Measurements from ENCODE around the gene IRF2.

The IRF2 gene

GRCh38 chr4:184473499-184474262 lies 669 bp downstream of the IRF2 start:
- peak; percentile 72 for DNase-seq (ENCODE audit: low spot score)

GRCh38 chr4:184472614-184473498 lies 1.5 kb downstream of the IRF2 start:
- DNase-seq (ENCODE audit: low spot score), result peak; percentile 52

DNA sequence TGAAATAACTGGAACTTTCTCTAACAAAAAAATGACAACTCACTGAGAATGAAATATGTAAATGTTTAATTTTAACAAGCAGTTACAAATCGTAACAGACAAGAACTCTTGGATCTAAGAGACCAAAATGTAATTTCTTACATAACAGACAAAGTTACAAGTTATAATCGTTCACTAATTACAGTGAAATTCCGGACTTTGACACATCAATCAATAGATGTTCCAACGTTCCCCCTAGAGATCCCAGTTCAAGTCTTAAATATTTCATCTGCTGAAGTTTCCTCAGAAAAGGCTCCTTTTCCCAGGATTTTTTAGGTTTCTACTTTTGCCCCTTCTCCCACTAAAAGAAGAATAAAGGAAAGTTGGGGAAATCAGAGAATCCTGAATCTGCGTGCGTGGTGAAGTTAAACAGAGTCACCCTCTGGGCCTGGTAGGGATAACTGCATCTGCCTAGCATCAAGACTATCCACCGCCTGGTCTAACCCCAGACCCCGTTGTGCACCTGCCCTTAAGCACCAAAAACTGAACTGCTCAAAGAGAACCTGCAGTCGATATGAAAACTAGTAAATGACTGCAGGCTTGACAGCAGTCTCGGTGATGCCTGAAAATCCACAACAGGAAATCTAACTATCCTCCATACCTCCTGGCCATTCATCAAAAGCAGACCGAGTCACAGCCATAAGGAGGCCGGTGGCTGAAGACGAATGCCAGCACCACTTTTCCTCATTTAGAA lies 2.3 kb downstream of the IRF2 start:
- DNase-seq (ENCODE audit: low spot score), result peak; percentile 32

GRCh38 chr4:184470785-184471110 lies 3.6 kb downstream of the IRF2 start:
- DNase-seq (ENCODE audit: low spot score), result no peak

GRCh38 chr4:184466634-184467033 lies 7.7 kb downstream of the IRF2 start:
- DNase-seq (ENCODE audit: low spot score), result no peak

DNA sequence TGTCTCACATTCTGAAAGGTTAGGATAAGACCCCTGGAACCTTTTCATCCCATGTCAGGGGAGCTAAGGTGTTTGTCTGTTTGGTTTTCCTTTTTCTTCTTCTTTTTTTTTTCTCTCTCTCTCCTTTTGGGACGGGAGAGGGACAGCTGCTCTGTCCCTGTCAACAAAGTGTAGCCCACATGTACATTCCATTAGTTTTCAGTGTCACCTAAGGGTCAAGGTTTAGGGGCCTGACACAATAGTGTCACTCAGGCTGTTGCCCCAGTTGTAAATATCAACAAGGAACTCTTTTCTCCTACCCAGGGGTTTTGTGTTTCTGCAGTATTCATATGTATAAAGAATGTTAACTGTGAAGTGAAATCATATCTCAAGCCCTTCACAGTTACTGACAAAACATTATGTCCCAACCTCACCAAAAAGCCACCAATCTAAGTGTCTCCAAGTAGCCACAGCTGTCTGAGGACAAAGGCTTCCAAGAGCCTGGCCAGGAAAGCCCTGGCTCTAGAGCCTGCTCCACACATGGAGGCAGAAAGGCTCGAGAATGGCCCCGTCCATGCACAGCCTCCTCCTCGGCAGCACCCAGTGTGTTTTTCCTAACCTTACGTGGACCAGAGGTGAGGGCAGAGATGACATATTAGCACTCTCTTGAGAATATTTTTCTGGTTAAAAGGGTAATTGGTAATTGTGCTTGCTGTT lies 9.4 kb downstream of the IRF2 start:
- DNase-seq (ENCODE audit: low spot score), result no peak

- DNase-seq (ENCODE audit: low spot score), result no peak
These were observed 10.5 kb downstream of the IRF2 start for GRCh38 chr4:184463856-184464255.

DNA sequence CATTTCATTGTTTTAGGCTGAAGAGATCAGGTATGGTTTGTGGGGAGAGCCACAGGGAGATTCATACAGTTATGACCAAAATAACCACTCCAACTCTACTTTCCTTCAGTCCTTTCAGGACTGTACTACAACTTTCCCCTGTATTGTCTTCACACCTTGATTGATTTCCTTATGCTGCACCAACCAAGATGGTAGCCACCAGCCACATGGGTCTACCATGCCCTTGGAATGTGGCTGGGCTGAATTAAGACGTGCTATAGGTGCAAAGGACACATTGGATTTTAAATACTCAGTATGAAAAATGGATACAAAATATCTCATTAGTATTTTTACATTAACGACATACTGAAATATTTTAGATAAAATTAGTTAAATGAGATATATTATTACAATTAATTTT lies 11.2 kb downstream of the IRF2 start:
- no peak for DNase-seq (ENCODE audit: low spot score)

DNA sequence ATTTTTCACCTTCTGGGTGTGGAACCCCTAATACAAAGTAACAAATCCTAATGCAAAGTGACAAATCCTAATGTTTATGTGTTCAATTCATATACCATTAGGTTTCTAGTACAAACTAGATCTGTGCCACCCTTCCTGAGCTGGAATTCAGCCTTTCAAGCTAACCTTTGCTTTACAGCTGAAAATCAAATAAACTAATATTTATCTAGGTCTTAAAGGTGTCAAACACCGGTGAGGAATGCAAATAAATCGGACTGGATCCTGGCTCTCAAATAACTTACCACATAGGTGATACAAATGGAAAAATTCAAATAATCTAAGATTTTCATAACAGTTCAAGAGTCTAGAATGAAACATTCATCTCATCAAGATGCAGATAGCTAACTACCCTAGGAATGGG lies 11.6 kb downstream of the IRF2 start:
- no peak for DNase-seq (ENCODE audit: low spot score)

GRCh38 chr4:184461711-184462441 lies 12.5 kb downstream of the IRF2 start:
- DNase-seq (ENCODE audit: low spot score), result no peak

DNA sequence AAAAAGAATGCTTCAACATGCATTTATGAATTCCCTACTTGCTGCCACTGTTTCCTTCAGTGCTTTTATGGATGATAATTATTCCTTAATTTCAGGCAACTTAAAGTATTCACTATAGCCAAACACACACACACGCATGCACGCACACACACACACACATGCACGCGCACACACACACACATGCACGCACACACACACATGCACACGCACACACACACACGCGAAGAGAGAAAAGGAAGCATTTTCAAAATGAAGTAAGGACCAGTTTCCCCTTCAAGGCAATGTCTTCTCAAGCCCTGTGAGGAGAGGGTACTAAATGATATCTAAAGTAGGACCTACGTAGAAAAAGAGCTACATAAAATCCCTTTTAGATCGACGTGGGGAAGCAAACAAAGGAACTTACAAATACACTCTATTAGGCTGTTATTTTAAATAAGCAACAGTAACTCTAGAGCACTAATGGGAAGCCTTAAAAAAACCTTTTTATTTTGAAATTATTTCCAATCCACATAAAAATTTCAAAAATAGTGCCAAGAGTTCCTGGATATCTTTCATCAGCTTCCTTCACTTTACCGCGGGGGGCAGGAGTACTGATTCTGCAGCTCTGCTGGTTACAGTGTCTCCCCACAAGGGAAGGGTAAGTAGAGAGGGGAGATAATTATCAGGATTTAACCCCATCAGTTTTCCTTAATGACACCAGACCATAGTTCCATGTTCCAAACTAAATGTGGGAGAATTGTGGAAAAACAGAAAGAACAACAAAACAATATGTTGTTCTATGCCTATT lies 13.7 kb downstream of the IRF2 start:
- DNase-seq (ENCODE audit: low spot score), result no peak

GRCh38 chr4:184459413-184459812 lies 14.9 kb downstream of the IRF2 start:
- DNase-seq (ENCODE audit: low spot score), result no peak

- DNase-seq (ENCODE audit: low spot score), result no peak
These were observed 16.7 kb downstream of the IRF2 start for GRCh38 chr4:184457535-184458249.

GRCh38 chr4:184456337-184456736 lies 18.0 kb downstream of the IRF2 start:
- no peak for DNase-seq (ENCODE audit: low spot score)

DNA sequence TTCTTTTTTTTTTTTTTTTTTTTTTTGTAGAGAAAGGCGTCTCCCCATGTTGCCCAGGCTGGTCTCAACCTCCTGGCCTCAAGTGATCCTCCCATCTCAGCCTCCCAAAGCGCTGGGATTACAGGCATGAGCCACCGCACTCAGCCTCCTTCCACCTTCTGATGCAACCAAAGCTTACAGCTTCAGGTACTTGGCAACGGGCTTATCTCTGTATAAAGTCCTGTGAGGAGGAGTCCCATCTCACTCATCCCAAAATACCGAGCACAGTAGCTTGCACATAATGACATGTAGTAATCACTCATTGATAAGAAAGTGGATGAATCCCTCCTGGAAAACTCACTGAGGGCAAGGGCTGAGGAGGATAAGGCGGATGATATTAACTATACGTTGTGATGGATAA lies 19.1 kb downstream of the IRF2 start:
- no peak for DNase-seq (ENCODE audit: low spot score)

DNA sequence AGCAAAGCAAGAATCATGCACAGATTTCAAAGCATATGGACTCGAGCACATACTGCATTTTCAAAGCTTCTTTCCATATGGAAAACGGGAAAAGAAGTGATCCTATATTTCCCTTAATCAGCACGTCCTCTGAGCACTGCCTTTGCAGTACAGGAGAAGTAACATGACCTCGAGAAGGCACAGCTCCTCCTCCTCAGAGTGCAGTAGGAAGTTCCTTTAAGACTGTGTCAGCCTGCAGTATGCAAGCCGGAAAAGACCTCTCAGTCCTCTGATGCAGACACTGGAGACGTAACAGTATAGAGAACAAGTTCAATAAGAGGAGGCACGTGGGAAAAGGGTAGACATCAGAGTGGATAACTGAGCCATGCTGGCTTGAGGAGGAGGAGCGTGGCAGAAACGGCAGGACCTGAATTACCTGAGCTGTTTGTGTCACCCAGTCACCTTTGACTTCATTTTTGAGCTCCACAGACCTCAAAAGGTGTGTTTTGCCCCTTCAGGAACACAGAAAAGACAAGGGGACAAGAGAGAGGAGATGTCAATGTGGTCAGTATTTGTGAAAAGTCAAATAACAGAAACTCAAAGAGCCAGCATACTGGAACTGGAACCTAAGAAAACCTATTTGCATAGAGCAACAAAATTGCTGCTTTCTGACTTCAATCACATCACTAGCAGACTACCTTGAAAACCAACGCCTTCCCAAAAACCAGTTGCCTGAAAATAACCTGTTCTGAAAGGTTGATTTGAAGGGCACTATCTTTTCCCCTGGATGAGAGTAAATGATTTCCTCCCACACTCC lies 20.8 kb downstream of the IRF2 start:
- DNase-seq (ENCODE audit: low spot score), result no peak

DNA sequence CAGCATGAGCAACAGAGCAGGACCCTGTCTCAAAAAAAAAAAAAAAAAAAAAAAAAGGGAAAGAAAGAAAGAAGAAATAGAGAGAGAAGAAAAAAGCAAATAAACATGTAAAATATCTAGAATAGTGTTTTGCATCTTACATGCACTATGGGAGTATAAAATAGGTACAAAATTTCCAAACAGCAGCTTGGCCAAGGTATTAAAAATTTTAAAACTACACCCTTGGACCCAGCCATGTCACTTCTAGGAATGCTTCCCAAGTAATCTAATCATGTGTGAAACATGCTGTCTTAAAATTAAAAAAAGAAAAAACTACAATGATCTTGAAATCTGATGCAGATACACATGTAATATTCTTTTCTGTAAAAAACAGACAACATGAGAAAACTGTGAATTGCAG lies 21.6 kb downstream of the IRF2 start:
- no peak for DNase-seq (ENCODE audit: low spot score)

DNA sequence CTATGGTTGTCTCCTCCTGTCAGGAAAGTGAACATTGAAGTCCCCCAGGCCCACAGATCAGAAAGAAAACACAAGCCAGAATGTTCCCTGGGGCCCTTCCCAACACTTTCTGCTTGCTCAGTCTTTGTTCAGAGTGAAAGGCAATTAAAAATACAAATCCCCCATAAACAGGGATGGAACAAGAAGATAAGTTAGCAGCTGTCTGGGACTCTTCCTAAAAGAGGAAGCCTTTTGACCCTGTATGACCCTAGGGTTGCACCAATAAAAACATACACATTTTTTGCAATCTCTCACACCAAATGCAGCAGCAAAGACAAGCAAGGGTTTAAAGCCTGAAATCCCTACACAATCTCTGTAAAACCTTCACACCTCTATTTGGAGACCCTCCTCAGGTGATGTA lies 22.6 kb downstream of the IRF2 start:
- no peak for DNase-seq (ENCODE audit: low spot score)
